Stimulated activated naive CD8-positive, alpha-beta T cell treated with anti-CD3 and anti-CD28 coated beads, Interleukin-15, Interleukin-2, amounts not matched to agents 100 ng/mL and 50 ng/mL, for 24 hours (primary cell): ENCODE results near the gene CNTN5.
"Not testable (repeated sequence)": the region's sequence is repeated elsewhere in the genome, so short reads cannot be mapped to it uniquely, and the experiment has no call there.

ENCODE experiments used
- H3K27ac Mint-ChIP-seq: one replicate; pipeline ENCODE4 v1.8.0; 2021; ENCODE audit warnings: mild to moderate bottlenecking, mixed read lengths
- H3K27me3 Mint-ChIP-seq: one replicate; pipeline ENCODE4 v1.8.0; 2021; ENCODE audit warnings: mixed read lengths
- H3K36me3 Mint-ChIP-seq: one replicate; pipeline ENCODE4 v1.8.0; 2021; ENCODE audit warnings: low read depth, mixed read lengths
- H3K4me1 Mint-ChIP-seq: one replicate; pipeline ENCODE4 v1.8.0; 2021; ENCODE audit warnings: low read depth, mixed read lengths
- H3K4me3 Mint-ChIP-seq: one replicate; pipeline ENCODE4 v1.8.0; 2021; ENCODE audit warnings: mild to moderate bottlenecking, mixed read lengths
- H3K9me3 Mint-ChIP-seq: one replicate; pipeline ENCODE4 v1.8.0; 2021; ENCODE audit warnings: mixed read lengths

CNTN5 gene

DNA sequence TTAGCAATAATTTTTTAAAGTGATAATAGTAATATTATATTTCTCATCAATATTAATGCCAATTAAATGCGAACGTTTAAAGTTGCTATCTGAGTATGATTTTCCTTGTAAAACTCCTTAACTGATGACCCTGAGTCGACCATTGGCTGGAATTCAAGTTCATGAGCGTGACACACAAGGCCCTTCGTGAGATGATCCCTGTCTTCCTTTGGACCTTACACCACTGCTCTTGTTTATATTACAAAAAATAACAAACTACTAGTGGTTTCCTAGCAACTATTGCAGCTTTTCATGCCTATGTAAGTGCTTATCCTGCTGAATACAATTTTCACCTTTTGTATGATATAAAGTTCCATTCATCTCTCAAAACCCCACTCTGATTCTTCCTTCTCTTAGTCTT lies 752.9 kb downstream of the CNTN5 start:
- no peaks in the 10 kb centered on the region for H3K27me3 Mint-ChIP-seq
- H3K36me3 Mint-ChIP-seq, result no peaks in the 10 kb centered on the region
- no peak overlapping the region for H3K4me3 Mint-ChIP-seq
- no peaks in the 10 kb centered on the region for H3K4me1 Mint-ChIP-seq
- H3K9me3 Mint-ChIP-seq, result peaks cover 5% of the 10 kb centered on the region
- no peak overlapping the region for H3K27ac Mint-ChIP-seq

DNA sequence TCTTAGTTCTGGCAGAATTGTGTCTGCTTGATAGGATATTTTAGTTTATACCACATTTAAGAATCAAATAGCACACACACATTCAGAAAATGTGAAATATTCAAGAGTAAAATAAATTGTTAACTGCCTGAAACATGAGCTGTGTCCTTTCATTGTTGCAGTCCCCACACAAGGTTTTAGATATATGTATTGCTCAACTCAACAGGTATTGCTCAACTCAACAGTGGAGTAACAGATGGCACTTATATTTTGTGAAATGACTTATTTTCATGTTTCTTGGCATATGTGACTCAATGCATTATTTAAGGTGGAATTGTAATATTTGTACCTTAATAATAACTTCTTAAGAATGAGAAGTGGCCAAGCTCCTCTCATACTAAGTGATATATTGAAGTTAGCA lies 760.3 kb downstream of the CNTN5 start:
- H3K27me3 Mint-ChIP-seq, result no peaks in the 10 kb centered on the region
- no peaks in the 10 kb centered on the region for H3K36me3 Mint-ChIP-seq
- no peaks in the 10 kb centered on the region for H3K4me1 Mint-ChIP-seq
- H3K9me3 Mint-ChIP-seq, result peaks cover 13% of the 10 kb centered on the region
- no peak overlapping the region for H3K4me3 Mint-ChIP-seq
- H3K27ac Mint-ChIP-seq, result no peak overlapping the region

DNA sequence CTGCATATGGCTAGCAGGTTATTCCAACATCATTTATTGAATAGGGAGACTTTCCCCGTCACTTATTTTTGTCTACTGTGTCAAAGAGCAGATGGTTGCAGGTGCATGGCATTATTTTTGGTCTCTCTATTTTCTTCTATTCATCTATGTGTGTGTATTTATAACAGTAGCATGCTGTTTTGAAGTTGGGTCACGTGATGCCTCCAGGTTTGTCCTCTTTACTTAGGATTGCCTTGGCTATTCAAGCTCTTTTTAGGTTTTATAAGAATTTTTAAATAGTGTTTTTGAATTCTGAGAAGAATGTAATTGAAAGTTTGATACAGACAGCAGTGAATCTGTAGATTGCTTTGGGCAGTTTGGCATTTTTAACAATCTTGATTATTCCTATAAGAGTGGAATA lies 770.6 kb downstream of the CNTN5 start:
- Mint-ChIP-seq H3K4me1 (no peaks in the 10 kb centered on the region), H3K9me3 (peaks cover 24% of the 10 kb centered on the region), H3K27me3 (no peaks in the 10 kb centered on the region), H3K36me3 (no peaks in the 10 kb centered on the region), H3K4me3 (no peak overlapping the region), H3K27ac (no peak overlapping the region)

DNA sequence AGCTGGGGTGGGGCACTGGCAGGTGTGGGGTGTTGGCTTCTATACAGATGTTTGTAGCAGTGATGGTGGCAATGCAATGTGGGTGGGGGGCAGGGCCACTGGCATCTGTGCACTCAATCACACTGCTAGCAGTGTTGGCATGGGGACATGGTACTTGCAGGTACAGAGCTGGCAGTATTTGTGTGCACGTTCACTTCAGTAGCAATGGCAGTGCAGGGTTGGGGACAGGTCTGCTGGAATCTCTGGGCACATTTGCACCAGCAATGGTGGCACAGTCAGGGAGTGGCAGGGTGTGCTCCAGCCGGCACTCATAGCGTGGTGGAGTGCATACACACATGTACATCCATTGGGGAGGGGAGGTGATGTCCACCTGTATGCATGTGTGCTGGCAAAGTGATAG lies 775.2 kb downstream of the CNTN5 start:
- H3K27me3 Mint-ChIP-seq, result no peaks in the 10 kb centered on the region
- H3K9me3 Mint-ChIP-seq, result peaks cover 17% of the 10 kb centered on the region
- H3K4me3 Mint-ChIP-seq, result no peak overlapping the region
- no peak overlapping the region for H3K27ac Mint-ChIP-seq
- no peaks in the 10 kb centered on the region for H3K36me3 Mint-ChIP-seq
- no peaks in the 10 kb centered on the region for H3K4me1 Mint-ChIP-seq

DNA sequence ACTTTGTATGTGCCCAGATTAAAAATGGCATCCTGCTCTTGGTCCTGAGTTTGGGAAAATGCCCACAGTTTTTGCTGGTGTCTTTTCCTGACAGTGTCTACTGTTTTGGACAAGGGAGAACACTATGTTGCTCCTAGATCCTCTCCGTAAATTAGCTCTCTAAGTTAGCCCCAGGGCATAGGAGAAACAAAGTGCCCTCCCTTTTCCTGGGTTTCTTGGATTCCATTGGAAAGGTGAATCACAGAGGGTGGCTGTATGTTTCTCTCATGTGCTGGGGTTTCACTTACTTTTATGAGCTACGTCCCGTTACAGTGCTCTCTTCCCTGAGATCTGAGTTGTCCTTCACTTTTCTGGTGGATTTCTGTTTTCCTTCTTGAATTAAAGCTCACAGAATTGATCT lies 782.8 kb downstream of the CNTN5 start:
- H3K4me1 Mint-ChIP-seq, result no peaks in the 10 kb centered on the region
- H3K27ac Mint-ChIP-seq, result no peak overlapping the region
- no peaks in the 10 kb centered on the region for H3K27me3 Mint-ChIP-seq
- H3K9me3 Mint-ChIP-seq, result peaks cover 7% of the 10 kb centered on the region
- H3K4me3 Mint-ChIP-seq, result no peak overlapping the region
- H3K36me3 Mint-ChIP-seq, result no peaks in the 10 kb centered on the region

DNA sequence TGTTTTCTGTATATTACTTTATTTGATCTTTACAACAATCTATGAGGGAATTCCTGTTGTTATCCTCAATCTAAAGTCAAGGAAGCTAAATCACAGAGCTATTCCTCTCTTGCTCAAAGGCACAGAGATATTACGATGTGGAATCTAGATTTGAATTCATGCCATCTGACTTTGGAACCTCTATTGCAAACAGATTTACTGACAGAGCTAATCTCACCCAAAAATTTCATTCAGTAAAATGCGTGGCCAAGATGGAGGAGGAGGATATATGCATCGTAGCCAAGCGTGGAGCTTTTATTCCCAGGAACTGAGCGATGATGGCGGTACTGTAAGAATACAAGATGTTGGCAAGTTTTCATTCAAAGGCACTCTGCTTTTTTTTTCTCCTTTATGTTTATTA lies 791.8 kb downstream of the CNTN5 start:
- no peaks in the 10 kb centered on the region for H3K4me1 Mint-ChIP-seq
- no peak overlapping the region for H3K27ac Mint-ChIP-seq
- no peak overlapping the region for H3K4me3 Mint-ChIP-seq
- H3K36me3 Mint-ChIP-seq, result no peaks in the 10 kb centered on the region
- H3K9me3 Mint-ChIP-seq, result peaks cover 9% of the 10 kb centered on the region
- H3K27me3 Mint-ChIP-seq, result no peaks in the 10 kb centered on the region

DNA sequence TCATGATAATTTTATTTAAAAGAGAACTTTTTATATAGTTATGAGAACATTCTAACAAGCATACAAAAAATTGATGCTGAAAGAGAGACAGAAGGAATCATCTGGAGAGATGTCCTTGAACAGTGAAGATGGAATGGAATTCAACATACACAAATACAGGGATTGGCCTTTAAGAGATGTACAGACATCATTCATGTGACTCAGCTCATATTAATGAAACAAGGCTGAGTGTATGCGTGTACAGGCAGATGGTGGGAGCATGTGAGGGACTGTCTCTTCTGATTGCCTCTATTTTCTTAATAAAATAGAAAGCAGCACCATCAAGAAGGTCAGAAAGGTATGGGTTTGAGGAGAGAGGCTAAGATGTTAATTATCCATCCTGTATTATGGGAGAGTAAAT lies 793.3 kb downstream of the CNTN5 start:
- Mint-ChIP-seq H3K27ac (no peak overlapping the region), H3K9me3 (peaks cover 9% of the 10 kb centered on the region), H3K4me1 (no peaks in the 10 kb centered on the region), H3K4me3 (no peak overlapping the region), H3K36me3 (no peaks in the 10 kb centered on the region), H3K27me3 (no peaks in the 10 kb centered on the region)

DNA sequence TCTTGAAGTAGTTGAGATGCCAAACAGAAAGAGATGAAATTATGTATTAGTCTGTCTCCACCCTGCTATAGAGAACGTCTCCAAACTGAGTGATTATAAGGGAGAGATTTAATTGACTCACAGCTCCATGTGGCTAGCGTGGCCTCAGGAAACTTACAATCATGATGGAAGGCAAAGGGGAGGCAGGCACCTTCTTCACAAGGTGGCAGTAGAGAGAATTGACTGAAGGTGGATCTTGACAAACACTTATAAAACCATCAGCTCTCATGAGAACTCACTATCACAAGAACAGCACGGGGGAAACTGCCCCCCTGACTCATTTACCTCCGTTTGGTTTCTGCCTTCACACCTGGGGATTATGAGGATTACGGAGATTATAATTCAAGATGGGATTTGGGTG lies 794.0 kb downstream of the CNTN5 start:
- no peaks in the 10 kb centered on the region for H3K36me3 Mint-ChIP-seq
- H3K27me3 Mint-ChIP-seq, result no peaks in the 10 kb centered on the region
- no peak overlapping the region for H3K27ac Mint-ChIP-seq
- peaks cover 13% of the 10 kb centered on the region for H3K9me3 Mint-ChIP-seq
- H3K4me3 Mint-ChIP-seq, result no peak overlapping the region
- H3K4me1 Mint-ChIP-seq, result no peaks in the 10 kb centered on the region

DNA sequence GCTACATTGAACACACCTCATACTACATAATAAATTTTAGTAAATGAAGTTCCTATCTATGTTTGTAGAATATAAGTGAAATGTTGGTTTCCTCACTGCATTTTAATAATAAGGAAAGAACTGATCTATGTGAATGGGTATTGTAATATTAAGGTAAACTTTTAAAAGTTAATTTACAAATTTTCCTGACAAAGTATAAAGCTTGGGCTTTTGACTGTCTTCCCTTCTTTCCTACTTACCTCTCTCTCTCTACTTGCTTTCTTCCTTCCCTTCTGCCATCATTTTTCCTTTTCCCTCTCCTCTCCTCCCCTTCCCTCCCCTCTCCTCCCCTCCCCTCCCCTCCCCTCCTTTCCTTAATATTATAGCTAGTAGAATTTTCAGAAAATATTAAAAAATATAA lies 798.2 kb downstream of the CNTN5 start:
- no peaks in the 10 kb centered on the region for H3K4me1 Mint-ChIP-seq

DNA sequence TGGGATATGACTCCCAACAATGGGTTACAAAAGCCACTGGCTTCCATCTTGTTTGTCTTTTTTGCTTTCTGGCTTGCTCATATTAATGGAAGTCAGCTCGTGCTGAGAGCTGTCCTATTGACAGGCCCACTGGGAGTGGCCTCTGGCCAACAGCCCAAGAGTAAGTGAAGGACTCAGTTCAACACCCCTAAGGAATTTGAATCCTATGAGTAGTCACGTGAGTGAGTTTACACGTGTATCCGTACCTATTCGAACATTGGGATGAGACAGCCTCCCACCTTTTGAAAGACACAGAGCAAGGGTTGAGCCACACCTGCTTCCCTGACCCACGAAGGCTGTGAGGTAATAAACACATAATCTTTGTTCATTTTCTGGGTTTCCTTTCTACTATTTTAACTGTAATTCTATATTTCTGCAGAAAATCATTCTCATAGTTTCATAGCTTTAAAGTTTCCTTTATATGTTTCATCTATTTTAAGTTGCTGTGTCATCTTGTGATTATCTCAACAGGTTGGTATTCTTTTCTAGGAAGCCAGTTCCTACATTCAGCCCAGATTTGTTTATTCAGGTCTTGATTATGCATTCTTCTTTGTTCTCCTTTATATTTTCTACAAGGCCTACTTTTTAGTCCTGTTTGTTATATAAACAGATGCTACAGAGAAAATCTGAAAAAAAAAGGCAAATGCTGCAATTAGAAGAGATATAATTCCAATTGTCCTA lies 802.3 kb downstream of the CNTN5 start:
- H3K4me3 Mint-ChIP-seq, result no peak overlapping the region
- no peaks in the 10 kb centered on the region for H3K36me3 Mint-ChIP-seq
- peaks cover 14% of the 10 kb centered on the region for H3K9me3 Mint-ChIP-seq
- no peaks in the 10 kb centered on the region for H3K4me1 Mint-ChIP-seq
- H3K27ac Mint-ChIP-seq, result no peak overlapping the region
- no peaks in the 10 kb centered on the region for H3K27me3 Mint-ChIP-seq

More for the DNA sequence above, 798.2 kb downstream of the CNTN5 start:
- no peak overlapping the region for H3K4me3 Mint-ChIP-seq
- no peaks in the 10 kb centered on the region for H3K36me3 Mint-ChIP-seq
- H3K27me3 Mint-ChIP-seq, result no peaks in the 10 kb centered on the region
- H3K27ac Mint-ChIP-seq, result no peak overlapping the region
- peaks cover 19% of the 10 kb centered on the region for H3K9me3 Mint-ChIP-seq

DNA sequence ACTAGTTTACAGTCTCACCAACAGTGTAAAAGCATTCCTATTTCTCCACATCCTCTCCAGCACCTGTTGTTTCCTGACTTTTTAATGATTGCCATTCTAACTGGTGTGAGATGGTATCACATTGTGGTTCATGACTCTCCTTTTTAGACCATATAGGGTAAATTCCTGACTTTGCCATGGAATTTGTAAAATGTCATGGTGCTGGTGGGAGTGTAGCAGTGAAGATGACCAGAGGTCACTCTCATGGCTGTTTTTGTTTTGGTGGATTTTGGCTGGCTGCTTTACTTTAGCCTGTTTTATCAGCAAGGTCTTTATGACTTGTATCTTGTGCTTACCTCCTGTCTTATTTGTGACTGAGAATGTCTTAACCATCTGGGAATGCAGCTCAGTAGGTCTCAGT lies 816.0 kb downstream of the CNTN5 start:
- H3K4me3 Mint-ChIP-seq, H3K9me3 Mint-ChIP-seq, H3K27ac Mint-ChIP-seq, H3K27me3 Mint-ChIP-seq, H3K4me1 Mint-ChIP-seq, H3K36me3 Mint-ChIP-seq: not testable (repeated sequence)

DNA sequence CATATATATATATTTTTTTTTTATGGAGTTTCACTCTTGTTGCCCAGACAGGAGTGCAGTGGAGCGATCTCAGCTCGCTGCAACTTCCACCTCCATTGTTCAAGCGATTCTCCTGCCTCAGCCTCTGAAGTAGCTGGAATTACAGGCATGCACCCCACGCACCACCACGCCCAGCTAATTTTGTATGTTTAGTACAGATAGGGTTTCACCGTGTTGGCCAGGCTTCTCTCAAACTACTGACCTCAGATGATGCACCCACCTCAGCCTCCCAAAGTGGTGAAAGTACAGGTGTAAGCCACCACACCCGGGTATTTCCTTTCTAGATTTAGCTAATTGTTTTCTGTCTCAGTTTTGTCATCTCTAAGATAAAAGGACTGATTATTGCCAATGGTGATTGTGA lies 821.1 kb downstream of the CNTN5 start:
- H3K9me3 Mint-ChIP-seq, result peaks cover 12% of the 10 kb centered on the region
- no peaks in the 10 kb centered on the region for H3K4me1 Mint-ChIP-seq
- H3K36me3 Mint-ChIP-seq, result no peaks in the 10 kb centered on the region
- H3K27me3 Mint-ChIP-seq, result no peaks in the 10 kb centered on the region
- H3K4me3 Mint-ChIP-seq, result no peak overlapping the region
- no peak overlapping the region for H3K27ac Mint-ChIP-seq

DNA sequence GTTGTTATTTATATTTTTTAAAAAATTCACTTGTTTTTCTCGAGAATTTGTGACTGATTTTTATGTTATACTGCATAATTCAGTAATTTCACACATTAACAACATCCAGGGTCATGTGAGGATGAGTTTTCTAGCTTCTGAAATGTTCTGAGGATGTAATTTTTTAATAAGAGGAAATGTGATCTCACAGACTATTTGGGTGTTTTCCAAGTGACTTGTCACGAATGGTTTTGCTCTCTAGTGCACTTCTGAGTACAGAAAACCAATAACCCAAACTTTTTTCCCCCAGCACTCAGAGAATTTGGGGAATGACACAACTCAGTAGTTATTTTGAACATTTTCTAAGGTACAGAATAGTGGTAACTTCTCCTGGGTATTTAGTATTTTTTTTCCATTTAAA lies 845.2 kb downstream of the CNTN5 start:
- H3K9me3 Mint-ChIP-seq, result peaks cover 3% of the 10 kb centered on the region
- no peak overlapping the region for H3K4me3 Mint-ChIP-seq
- no peaks in the 10 kb centered on the region for H3K36me3 Mint-ChIP-seq
- no peak overlapping the region for H3K27ac Mint-ChIP-seq
- no peaks in the 10 kb centered on the region for H3K4me1 Mint-ChIP-seq
- H3K27me3 Mint-ChIP-seq, result no peaks in the 10 kb centered on the region

DNA sequence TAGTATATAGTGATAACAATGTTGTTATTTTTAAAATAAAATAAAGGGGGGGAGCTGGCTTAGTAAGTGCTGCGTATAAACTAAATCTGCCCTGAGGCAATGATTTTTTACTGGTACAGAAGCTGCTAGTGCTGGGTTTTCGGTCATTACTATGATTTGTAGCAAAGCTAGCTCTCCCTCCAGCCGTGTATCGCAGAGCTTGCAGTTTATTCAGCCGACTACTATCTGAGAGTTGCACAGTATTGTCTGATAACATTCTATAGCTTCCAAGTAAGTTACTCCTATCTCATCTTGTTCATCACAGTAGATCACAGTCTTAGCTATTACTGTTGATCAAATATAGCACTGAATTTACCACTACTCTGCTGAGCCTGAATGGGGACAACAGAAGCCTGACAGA lies 860.9 kb downstream of the CNTN5 start:
- H3K27me3 Mint-ChIP-seq, result no peaks in the 10 kb centered on the region

DNA sequence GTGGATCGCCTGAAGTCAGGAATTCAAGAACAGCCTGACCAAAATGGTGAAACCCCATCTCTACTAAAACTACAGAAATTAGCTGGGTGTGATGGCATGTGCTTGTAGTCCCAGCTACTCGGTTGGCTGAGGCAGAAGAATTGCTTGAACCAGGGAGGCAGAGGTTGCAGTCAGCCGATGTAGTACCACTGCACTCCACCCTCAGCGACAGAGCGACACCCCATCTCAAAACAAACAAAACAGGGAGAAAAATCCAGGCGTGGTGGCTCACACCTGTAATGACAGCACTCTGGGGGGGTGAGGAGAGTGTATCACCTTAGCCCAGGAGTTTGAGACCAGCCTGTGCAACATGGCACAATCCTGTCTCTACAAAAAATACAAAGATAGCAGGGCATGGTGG lies 864.0 kb downstream of the CNTN5 start:
- no peaks in the 10 kb centered on the region for H3K27me3 Mint-ChIP-seq
- H3K27ac Mint-ChIP-seq, result no peak overlapping the region
- H3K4me3 Mint-ChIP-seq, result no peak overlapping the region
- H3K4me1 Mint-ChIP-seq, result no peaks in the 10 kb centered on the region
- no peaks in the 10 kb centered on the region for H3K36me3 Mint-ChIP-seq
- H3K9me3 Mint-ChIP-seq, result peaks cover 12% of the 10 kb centered on the region

More for the DNA sequence above, 860.9 kb downstream of the CNTN5 start:
- no peaks in the 10 kb centered on the region for H3K4me1 Mint-ChIP-seq
- no peak overlapping the region for H3K4me3 Mint-ChIP-seq
- H3K27ac Mint-ChIP-seq, result no peak overlapping the region
- no peaks in the 10 kb centered on the region for H3K36me3 Mint-ChIP-seq
- peaks cover 8% of the 10 kb centered on the region for H3K9me3 Mint-ChIP-seq

DNA sequence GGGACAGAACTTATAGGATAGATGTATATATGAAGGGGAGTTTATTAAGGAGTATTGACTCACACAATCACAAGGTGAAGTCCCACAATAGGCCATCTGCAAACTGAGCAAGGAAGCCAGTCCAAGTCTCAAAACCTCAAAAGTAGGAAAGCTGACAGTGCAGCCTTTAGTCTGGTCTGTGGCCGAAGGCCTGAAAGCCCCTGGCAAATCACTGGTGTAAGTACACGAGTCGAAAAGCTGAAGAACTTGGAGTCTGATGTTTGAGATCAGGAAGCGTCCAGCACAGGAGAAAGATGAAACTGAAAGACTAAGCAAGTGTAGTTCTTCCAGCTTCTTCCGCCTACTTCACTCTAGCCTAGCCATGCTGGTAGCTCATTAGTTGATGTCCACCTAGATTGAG lies 866.7 kb downstream of the CNTN5 start:
- H3K27me3 Mint-ChIP-seq, result no peaks in the 10 kb centered on the region
- no peaks in the 10 kb centered on the region for H3K4me1 Mint-ChIP-seq
- peaks cover 16% of the 10 kb centered on the region for H3K9me3 Mint-ChIP-seq
- H3K4me3 Mint-ChIP-seq, result no peak overlapping the region
- H3K36me3 Mint-ChIP-seq, result no peaks in the 10 kb centered on the region
- no peak overlapping the region for H3K27ac Mint-ChIP-seq
